Astrocyte of the spinal cord (primary cell): ENCODE data around the gene ZMYND19.

Experiments used
- DNase-seq: peaks from one replicate; pipeline ENCODE4 v3.0.0; 2011; ENCODE audit warnings: low read depth, low spot score
- H3K4me3 ChIP-seq: 2 replicates; pipeline ENCODE4 v1.5.1; 2011; ENCODE audit warnings: low read depth, mild to moderate bottlenecking, low read length, moderate library complexity
- CTCF ChIP-seq: IDR thresholded peaks from 2 replicates; pipeline ENCODE4 v1.5.1; 2012; ENCODE audit warnings: low read depth, mild to moderate bottlenecking, low read length, inconsistent platforms
- in situ Hi-C: cut with HindIII; loops from 2 replicates; pipeline ENCODE4 v1.10.0; 2017; ENCODE audit warnings: low sequenced_read_pairs

ZMYND19 gene

GRCh38 chr9:137580954-137581322 lies 9.4 kb downstream of the ZMYND19 start:
- in situ Hi-C loops: no loop called here
- no peak overlapping the region for H3K4me3 ChIP-seq
- no peak for TF ChIP-seq CTCF
- no peak for DNase-seq

GRCh38 chr9:137580209-137580953 lies 9.9 kb downstream of the ZMYND19 start:
- TF ChIP-seq CTCF: no peak
- no peak overlapping the region for H3K4me3 ChIP-seq
- in situ Hi-C loops: no loop called here
- DNase-seq: no peak

GRCh38 chr9:137579259-137579604 lies 11.1 kb downstream of the ZMYND19 start:
- peak overlapping the region; percentile 42 for H3K4me3 ChIP-seq
- no peak for TF ChIP-seq CTCF
- no peak for DNase-seq
- in situ Hi-C loops: no loop called here

- in situ Hi-C loops: no loop called here
- H3K4me3 ChIP-seq: peak within 1 kb of the TSS; percentile 73
- peak; percentile 90 for DNase-seq
- peak; percentile 91 for TF ChIP-seq CTCF
These were observed 11.6 kb downstream of the ZMYND19 start, which contains the start of gene DPH7 for GRCh38 chr9:137578518-137579258. DPH7 (minus strand) TSS chr9:137578925; CDS start chr9:137578777, 148 bp downstream.

GRCh38 chr9:137575716-137576411 lies 14.4 kb downstream of the ZMYND19 start:
- no peak for DNase-seq
- no peak for TF ChIP-seq CTCF
- H3K4me3 ChIP-seq: no peak overlapping the region
- in situ Hi-C loops: no loop called here

GRCh38 chr9:137575364-137575715 lies 15.0 kb downstream of the ZMYND19 start:
- no peak for DNase-seq
- in situ Hi-C loops: no loop called here
- H3K4me3 ChIP-seq: no peak overlapping the region
- no peak for TF ChIP-seq CTCF
